IPS DF 6.9 (cell line): ENCODE measurements around the gene LYZL6.

Source experiments
- DNase-seq: peaks from one replicate; pipeline ENCODE4 v3.0.0-alpha.2; 2013; ENCODE audit warnings: low read depth, low spot score
- H3K27ac ChIP-seq: one replicate; pipeline ENCODE4 v1.5.1; 2013; ENCODE audit warnings: low read length, control low read depth
- H3K27me3 ChIP-seq: 2 replicates; pipeline ENCODE4 v1.6.1; 2013; ENCODE audit warnings: mild to moderate bottlenecking, low read length; ENCODE audit not compliant: control insufficient read depth, insufficient read depth
- H3K36me3 ChIP-seq: 2 replicates; pipeline ENCODE4 v1.6.1; 2013; ENCODE audit warnings: low read length; ENCODE audit not compliant: control insufficient read depth, insufficient read depth
- H3K4me1 ChIP-seq: 2 replicates; pipeline ENCODE4 v1.6.1; 2013; ENCODE audit warnings: low read length; ENCODE audit not compliant: control insufficient read depth, insufficient read depth
- H3K4me3 ChIP-seq: 2 replicates; pipeline ENCODE4 v1.5.1; 2013; ENCODE audit warnings: mild to moderate bottlenecking, low read length
- H3K9me3 ChIP-seq: 2 replicates; pipeline ENCODE4 v1.6.1; 2013; ENCODE audit warnings: low read length, inconsistent platforms; ENCODE audit not compliant: control insufficient read depth, insufficient read depth
- WGBS: extraction: QIAGEN DNeasy Blood & Tissue Kit; methylation state at CpG from one replicate; pipeline ENCODE4 v1.1.7; 2013; ENCODE audit warnings: mixed read lengths, missing lambda C conversion rate; ENCODE audit not compliant: insufficient read length, insufficient coverage; 5-methylcytosine and 5-hydroxymethylcytosine counted together

Gene LYZL6

GRCh38 chr17:35895636-35896587 is 47.6 kb downstream of the LYZL6 start:
- Histone ChIP-seq H3K4me3 (no peak overlapping the region), H3K4me1 (no peaks in the 10 kb centered on the region; the same call in 1 of the 2 replicates), H3K27me3 (no peaks in the 10 kb centered on the region), H3K9me3 (no peaks in the 10 kb centered on the region), H3K27ac (no peak overlapping the region), H3K36me3 (no peaks in the 10 kb centered on the region)
- no peak for DNase-seq
- no CpG with 5 or more reads among the region's 14 CpGs for WGBS

DNA sequence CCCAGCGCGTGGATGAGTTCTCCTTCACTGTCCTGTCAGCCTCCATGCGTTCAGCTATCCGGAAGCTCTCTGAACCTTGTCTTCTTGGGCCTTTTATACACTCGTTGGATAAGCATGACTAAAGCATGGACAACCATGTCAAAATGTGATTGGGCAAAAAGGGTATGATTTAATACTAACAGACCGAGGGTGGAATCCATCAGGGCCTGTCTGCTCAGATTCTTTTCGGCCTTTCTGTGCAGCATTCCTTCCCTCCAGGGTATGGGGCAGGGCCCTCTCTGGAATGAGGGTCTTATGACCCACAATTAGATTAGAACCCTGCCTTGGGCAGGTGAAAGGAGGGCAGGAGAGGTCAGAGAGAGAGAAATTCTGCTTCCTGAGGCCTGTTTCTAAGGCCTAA is 49.3 kb downstream of the LYZL6 start:
- no peaks in the 10 kb centered on the region for H3K27me3 ChIP-seq
- no CpG with 5 or more reads among the region's 7 CpGs for WGBS
- no peak overlapping the region for H3K4me3 ChIP-seq
- no peak overlapping the region for H3K27ac ChIP-seq
- no peaks in the 10 kb centered on the region for H3K9me3 ChIP-seq
- no peak for DNase-seq
- H3K36me3 ChIP-seq, result no peaks in the 10 kb centered on the region
- H3K4me1 ChIP-seq, result peaks cover 3% of the 10 kb centered on the region

DNA sequence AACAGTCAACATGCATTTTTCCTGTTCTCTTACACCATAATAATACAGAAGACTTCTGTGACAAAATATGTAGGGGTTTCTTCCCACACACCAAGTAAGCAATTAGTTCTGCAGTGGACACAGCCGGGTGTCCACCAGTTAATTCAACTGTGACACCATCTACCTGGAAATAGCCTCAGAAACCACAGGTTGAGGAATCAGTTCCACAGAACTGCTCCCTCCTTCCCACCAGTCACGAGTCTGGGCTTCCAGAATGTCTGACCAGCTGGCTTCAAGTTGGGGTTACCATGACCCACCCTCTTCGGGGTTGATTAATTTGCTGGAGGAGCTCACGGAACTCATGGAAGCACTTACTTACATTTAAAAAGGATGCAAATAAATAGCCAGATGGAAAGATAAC is 49.8 kb downstream of the LYZL6 start:
- no peak for DNase-seq
- no peaks in the 10 kb centered on the region for H3K27me3 ChIP-seq
- H3K4me1 ChIP-seq, result peaks cover 3% of the 10 kb centered on the region
- H3K4me3 ChIP-seq, result no peak overlapping the region
- no peaks in the 10 kb centered on the region for H3K36me3 ChIP-seq
- WGBS, result no CpG with 5 or more reads among the region's 4 CpGs
- no peak overlapping the region for H3K27ac ChIP-seq
- H3K9me3 ChIP-seq, result no peaks in the 10 kb centered on the region

DNA sequence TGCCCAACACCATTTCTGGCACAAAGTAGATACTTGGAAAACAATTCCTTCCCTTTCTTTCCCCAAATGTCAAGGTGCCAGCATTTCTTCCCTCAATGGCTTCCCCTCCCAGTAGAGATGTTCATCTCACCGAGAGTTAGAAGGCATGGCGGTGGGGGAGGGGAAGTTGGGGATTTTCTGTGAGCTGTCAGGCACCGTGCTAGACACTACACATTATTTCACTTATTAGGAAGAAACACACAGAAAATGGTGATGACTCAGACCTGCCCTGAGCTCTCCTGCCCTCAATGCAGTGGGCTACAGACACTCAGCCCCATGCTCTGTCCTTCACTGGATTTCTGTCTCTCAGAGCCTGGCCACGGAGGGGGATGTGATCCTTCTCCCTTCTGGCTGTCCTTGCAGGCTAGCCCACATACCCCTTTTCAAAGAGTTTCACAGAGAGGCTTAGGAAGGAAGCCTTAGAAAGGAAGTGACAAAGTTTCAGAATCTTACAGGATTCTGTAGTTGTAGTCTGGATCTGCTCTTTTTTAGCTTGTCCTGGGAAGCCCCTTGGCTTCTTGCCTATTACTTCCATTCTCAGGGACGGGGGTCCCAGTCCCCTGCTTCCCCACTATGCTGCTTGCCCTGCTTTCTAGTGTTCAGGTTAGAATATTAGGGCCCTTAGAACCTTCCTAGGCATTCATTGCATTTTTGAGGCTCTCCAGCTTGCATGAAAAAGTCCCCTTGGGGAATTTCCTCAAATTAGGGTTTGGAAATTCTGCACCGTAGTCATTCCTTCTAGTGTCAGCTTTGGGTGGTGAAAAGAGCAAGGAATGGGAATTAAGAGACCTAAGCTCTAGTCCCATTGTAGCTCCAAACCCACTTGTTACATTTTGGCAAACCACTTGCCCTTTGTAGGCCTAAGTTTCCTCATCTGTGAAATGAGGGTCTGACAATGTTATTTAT is 51.1 kb downstream of the LYZL6 start:
- DNase-seq, result no peak
- no peak overlapping the region for H3K4me3 ChIP-seq
- no peak overlapping the region for H3K27ac ChIP-seq
- peaks cover 3% of the 10 kb centered on the region for H3K4me1 ChIP-seq
- H3K27me3 ChIP-seq, result no peaks in the 10 kb centered on the region
- no peaks in the 10 kb centered on the region for H3K36me3 ChIP-seq
- no CpG with 5 or more reads among the region's 6 CpGs for WGBS
- no peaks in the 10 kb centered on the region for H3K9me3 ChIP-seq

DNA sequence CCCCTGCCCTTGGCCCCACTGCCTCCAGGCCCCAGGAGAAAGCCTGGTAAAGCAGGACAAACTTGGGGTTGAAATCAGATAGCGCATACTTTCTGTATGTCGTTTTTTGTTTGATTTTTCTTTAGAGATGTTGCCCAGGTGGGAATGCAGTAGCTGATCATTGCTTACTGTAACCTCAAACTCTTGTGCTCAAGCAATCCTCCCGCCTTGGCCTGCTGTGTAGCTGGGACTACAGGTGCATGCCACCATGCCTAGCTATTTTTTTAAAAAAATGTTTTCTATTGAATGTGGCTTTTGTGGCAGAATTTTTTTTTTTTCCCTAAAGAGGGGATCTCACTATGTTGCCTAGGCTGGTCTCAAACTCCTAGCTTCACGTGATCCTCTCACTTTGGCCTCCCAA is 52.2 kb downstream of the LYZL6 start:
- H3K4me1 ChIP-seq, result peaks cover 3% of the 10 kb centered on the region
- no peak overlapping the region for H3K4me3 ChIP-seq
- H3K27me3 ChIP-seq, result no peaks in the 10 kb centered on the region
- no peaks in the 10 kb centered on the region for H3K36me3 ChIP-seq
- DNase-seq, result no peak
- H3K27ac ChIP-seq, result no peak overlapping the region
- H3K9me3 ChIP-seq, result no peaks in the 10 kb centered on the region
- no CpG with 5 or more reads among the region's 4 CpGs for WGBS

DNA sequence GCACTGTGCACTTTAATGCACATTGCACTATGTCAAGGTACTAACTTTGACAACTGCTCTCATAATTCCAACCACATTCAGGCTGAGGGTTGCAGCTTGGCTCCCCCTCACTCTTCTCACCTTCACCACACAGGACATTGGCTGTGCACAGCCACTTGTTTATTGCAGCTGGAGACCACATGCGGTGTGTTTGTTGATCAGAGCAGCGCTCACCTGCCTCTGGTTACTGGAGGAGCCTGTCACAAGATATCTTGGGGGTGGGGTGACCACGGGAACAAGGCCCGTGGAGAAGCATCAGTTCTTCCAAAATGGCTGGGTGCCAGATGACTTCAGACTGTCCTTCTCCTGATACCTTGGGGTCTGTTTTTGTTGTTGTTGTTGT is 52.7 kb downstream of the LYZL6 start:
- DNase-seq, result no peak
- Histone ChIP-seq H3K27ac (no peak overlapping the region), H3K9me3 (no peaks in the 10 kb centered on the region), H3K27me3 (no peaks in the 10 kb centered on the region), H3K4me1 (peaks cover 3% of the 10 kb centered on the region), H3K4me3 (no peak overlapping the region), H3K36me3 (no peaks in the 10 kb centered on the region)
- WGBS, result no CpG with 5 or more reads among the region's 4 CpGs

DNA sequence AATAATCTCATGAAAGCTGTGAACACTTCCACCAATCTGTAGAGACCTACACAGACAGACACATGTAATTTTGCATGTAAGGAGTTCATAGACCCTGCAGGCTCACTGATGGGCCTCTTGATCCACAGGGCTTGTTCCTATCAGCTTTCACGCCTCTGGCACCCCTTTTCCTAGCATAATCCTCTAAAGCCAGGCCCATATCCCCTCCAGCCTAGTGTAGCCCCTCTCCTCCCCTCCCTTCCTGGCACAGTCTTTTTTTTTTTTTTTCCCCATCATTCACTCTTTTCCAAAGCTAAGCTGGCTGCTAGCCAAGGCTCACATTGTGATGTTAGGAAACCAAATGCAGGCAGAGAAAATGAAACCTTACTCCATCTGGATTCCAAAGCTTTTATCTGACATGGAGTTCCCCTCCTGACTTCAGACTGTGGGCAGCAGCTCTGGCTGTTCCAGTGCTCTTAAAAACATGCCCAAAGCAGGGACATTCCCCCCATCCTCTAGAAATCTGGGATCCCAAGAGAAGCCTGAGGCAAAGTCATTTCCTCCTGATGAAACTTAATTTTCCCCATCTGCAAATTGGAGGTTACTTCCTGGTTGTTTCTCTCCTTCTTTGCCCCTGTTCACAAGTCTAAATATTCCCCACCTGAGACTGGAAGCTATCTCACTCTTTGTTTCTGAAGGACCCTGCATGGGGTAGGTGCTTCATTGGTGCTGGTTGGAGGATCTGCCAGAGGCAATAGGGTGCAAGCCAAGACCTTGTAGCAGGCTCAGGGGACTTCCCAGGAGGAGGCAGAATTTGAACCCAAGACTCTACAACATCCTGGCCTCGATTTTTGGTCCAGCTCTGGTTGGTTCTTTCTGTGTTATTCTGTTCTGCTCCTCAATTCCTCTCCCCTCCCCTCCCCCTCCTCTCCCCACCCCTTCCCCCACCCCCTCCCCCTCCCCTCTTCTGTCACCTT is 53.4 kb downstream of the LYZL6 start:
- WGBS, result no CpG with 5 or more reads among the region's 2 CpGs
- H3K36me3 ChIP-seq, result no peaks in the 10 kb centered on the region
- DNase-seq, result no peak
- no peak overlapping the region for H3K4me3 ChIP-seq
- no peak overlapping the region for H3K27ac ChIP-seq
- peaks cover 3% of the 10 kb centered on the region for H3K4me1 ChIP-seq
- H3K9me3 ChIP-seq, result no peaks in the 10 kb centered on the region
- no peaks in the 10 kb centered on the region for H3K27me3 ChIP-seq

GRCh38 chr17:35889241-35889640 is 54.3 kb downstream of the LYZL6 start:
- Histone ChIP-seq H3K27me3 (no peaks in the 10 kb centered on the region), H3K36me3 (no peaks in the 10 kb centered on the region), H3K27ac (no peak overlapping the region), H3K9me3 (no peaks in the 10 kb centered on the region), H3K4me1 (peaks cover 3% of the 10 kb centered on the region), H3K4me3 (no peak overlapping the region)
- DNase-seq, result no peak
- WGBS, result no CpG with 5 or more reads among the region's 2 CpGs
